ENCODE data around the gene BSCL2.

GRCh38 chr11:62715150-62716130 lies 8.2 kb upstream of the BSCL2 start:
- TF ChIP-seq SIN3A (IDR thresholded peaks at IDR 0.05; ENCODE audit: borderline replicate concordance, insufficient read depth, low read depth, low read length) (no peak), POLR2AphosphoS5 (IDR thresholded peaks at IDR 0.05; ENCODE audit: low read depth, low read length) (no peak), CTCF (IDR thresholded peaks at IDR 0.05) (no peak), REST (IDR thresholded peaks at IDR 0.05; ENCODE audit: insufficient read depth in 1 of 2, low read depth in 2 of 2, low read length in 1 of 2) (no peak)

Data from Panc1 (cell line).